SU-DHL-6 (cell line): ENCODE measurements around the gene BLOC1S1.

Experiments
- H2AFZ ChIP-seq: fragments of 200-600 bp; sonication (generic); 2 replicates; pipeline ENCODE4 v1.6.1; 2014; ENCODE audit warnings: low read depth, mild to moderate bottlenecking, moderate library complexity, mixed read lengths, antibody characterized with exemption, low read length; ENCODE audit not compliant: severe bottlenecking
- H3F3A ChIP-seq: fragments of 200-600 bp; shearing (Covaris generic); 2 replicates; pipeline ENCODE4 v1.6.0; 2016; ENCODE audit warnings: antibody characterized with exemption, mild to moderate bottlenecking; ENCODE audit not compliant: insufficient read depth
- H3K27ac ChIP-seq: fragments of 200-600 bp; sonication (generic); 2 replicates; pipeline ENCODE4 v1.5.1; 2016; ENCODE audit warnings: low read depth, mild to moderate bottlenecking, low read length, moderate library complexity, mixed read lengths
- H3K27me3 ChIP-seq: fragments of 200-600 bp; sonication (generic), shearing (Covaris generic); 2 replicates; pipeline ENCODE4 v1.6.0; 2014; ENCODE audit warnings: mild to moderate bottlenecking, low read length
- H3K36me3 ChIP-seq: fragments of 200-600 bp; sonication (generic); 2 replicates; pipeline ENCODE4 v1.6.1; 2014; ENCODE audit warnings: mild to moderate bottlenecking, low read length, mixed read lengths
- H3K4me2 ChIP-seq: fragments of 300-600, 200-600 bp; shearing (Covaris generic), sonication (generic); 2 replicates; pipeline ENCODE4 v1.6.0; 2014; ENCODE audit warnings: low read length, low read depth, mild to moderate bottlenecking; ENCODE audit not compliant: poor library complexity, severe bottlenecking
- H3K4me3 ChIP-seq: fragments of 200-600 bp; sonication (generic); 2 replicates; pipeline ENCODE4 v1.5.1; 2014; ENCODE audit warnings: antibody characterized with exemption, low read length, mild to moderate bottlenecking, mixed read lengths; ENCODE audit not compliant: insufficient read depth, poor library complexity, severe bottlenecking
- H3K79me2 ChIP-seq: fragments of 200-600 bp; sonication (generic); 2 replicates; pipeline ENCODE4 v1.6.1; 2014; ENCODE audit warnings: mild to moderate bottlenecking, low read length, moderate library complexity; ENCODE audit not compliant: insufficient read depth
- H3K9ac ChIP-seq: fragments of 200-600 bp; sonication (generic); 2 replicates; pipeline ENCODE4 v1.7.0; 2014; ENCODE audit warnings: mild to moderate bottlenecking, low read length
- H3K9me2 ChIP-seq: fragments of 200-600 bp; sonication (generic); replicated peaks from 2 replicates; pipeline ENCODE4 v1.6.1; 2014; ENCODE audit warnings: low read length; ENCODE audit not compliant: insufficient read depth
- H3K9me3 ChIP-seq: fragments of 200-600 bp; sonication (generic); 2 replicates; pipeline ENCODE4 v1.6.1; 2014; ENCODE audit warnings: low read length, mixed read lengths; ENCODE audit not compliant: insufficient read depth
- H4K20me1 ChIP-seq: fragments of 200-600 bp; sonication (generic); 2 replicates; pipeline ENCODE4 v1.6.1; 2014; ENCODE audit warnings: low read depth, mild to moderate bottlenecking, antibody characterized with exemption, low read length, moderate library complexity, mixed read lengths
- EZH2phosphoT487 ChIP-seq: fragments of 200-600 bp; sonication (generic), shearing (Covaris generic); conservative IDR thresholded peaks from 2 replicates; pipeline ENCODE4 v1.6.1; 2018; ENCODE audit warnings: mild to moderate bottlenecking, antibody characterized with exemption, low read length, moderate library complexity, mixed read lengths
- TF ChIP-seq, protein P1 (sequence below): fragments of 200-600 bp; sonication (generic); IDR thresholded peaks from one replicate; pipeline ENCODE4 v1.5.1; 2017; ENCODE audit warnings: antibody characterized with exemption, mild to moderate bottlenecking, low read length, moderate library complexity; ENCODE audit not compliant: insufficient read depth, poor library complexity, severe bottlenecking

The BLOC1S1 gene

GRCh38 chr12:55686366-55687010 lies 29.4 kb upstream of the BLOC1S1 start:
- Histone ChIP-seq H2AFZ (no peak overlapping the region), H3F3A (no peaks in the 10 kb centered on the region), H3K9ac (no peak overlapping the region), H3K27ac (no peak overlapping the region), H3K9me3 (no peaks in the 10 kb centered on the region), H4K20me1 (no peaks in the 10 kb centered on the region), H3K4me2 (no peak overlapping the region), H3K79me2 (no peaks in the 10 kb centered on the region), H3K4me3 (no peak overlapping the region), H3K9me2 (no peaks in the 10 kb centered on the region), H3K27me3 (no peaks in the 10 kb centered on the region), H3K36me3 (no peaks in the 10 kb centered on the region)
- no peak for TF ChIP-seq EZH2phosphoT487
- TF ChIP-seq, protein P1, sequence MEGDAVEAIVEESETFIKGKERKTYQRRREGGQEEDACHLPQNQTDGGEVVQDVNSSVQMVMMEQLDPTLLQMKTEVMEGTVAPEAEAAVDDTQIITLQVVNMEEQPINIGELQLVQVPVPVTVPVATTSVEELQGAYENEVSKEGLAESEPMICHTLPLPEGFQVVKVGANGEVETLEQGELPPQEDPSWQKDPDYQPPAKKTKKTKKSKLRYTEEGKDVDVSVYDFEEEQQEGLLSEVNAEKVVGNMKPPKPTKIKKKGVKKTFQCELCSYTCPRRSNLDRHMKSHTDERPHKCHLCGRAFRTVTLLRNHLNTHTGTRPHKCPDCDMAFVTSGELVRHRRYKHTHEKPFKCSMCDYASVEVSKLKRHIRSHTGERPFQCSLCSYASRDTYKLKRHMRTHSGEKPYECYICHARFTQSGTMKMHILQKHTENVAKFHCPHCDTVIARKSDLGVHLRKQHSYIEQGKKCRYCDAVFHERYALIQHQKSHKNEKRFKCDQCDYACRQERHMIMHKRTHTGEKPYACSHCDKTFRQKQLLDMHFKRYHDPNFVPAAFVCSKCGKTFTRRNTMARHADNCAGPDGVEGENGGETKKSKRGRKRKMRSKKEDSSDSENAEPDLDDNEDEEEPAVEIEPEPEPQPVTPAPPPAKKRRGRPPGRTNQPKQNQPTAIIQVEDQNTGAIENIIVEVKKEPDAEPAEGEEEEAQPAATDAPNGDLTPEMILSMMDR = no peak

DNA sequence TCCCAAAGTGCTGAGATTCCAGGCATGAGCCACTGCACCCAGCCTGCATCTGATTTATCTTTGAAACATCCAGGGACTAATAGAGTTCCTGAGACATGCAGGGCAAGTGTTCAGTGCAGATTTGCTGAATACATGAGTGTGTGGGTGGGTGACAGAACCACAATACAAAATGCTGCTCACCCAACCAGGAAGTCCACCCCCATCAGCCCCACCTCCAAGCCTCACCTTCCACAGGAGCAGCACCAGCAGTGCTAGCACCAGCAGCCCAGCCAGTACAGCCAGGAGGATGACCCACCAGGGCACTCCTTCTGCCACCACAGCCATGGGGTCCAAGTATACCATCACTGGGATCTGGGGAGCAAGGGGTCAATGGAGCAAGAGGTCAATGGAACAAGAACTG lies 28.1 kb upstream of the BLOC1S1 start:
- Histone ChIP-seq H3K4me3 (no peak overlapping the region), H3K27me3 (no peaks in the 10 kb centered on the region), H3K9me3 (no peaks in the 10 kb centered on the region), H3K9me2 (no peaks in the 10 kb centered on the region), H3K27ac (no peak overlapping the region), H3K79me2 (no peaks in the 10 kb centered on the region), H3K36me3 (no peaks in the 10 kb centered on the region), H3K9ac (no peak overlapping the region), H4K20me1 (no peaks in the 10 kb centered on the region), H2AFZ (no peak overlapping the region), H3K4me2 (no peak overlapping the region), H3F3A (no peaks in the 10 kb centered on the region)
- TF ChIP-seq, protein P1 = no peak
- no peak for TF ChIP-seq EZH2phosphoT487

- Histone ChIP-seq H4K20me1 (no peaks in the 10 kb centered on the region), H3K27me3 (no peaks in the 10 kb centered on the region), H3K4me3 (no peak overlapping the region), H3K4me2 (no peak overlapping the region), H3K36me3 (no peaks in the 10 kb centered on the region), H2AFZ (no peak overlapping the region), H3F3A (no peaks in the 10 kb centered on the region), H3K9ac (no peak overlapping the region), H3K79me2 (no peaks in the 10 kb centered on the region), H3K9me2 (no peaks in the 10 kb centered on the region), H3K27ac (no peak overlapping the region), H3K9me3 (no peaks in the 10 kb centered on the region)
- TF ChIP-seq, protein P1 = no peak
- TF ChIP-seq EZH2phosphoT487 = no peak
These were observed 26.9 kb upstream of the BLOC1S1 start for GRCh38 chr12:55688716-55689655.
